GM18511 (cell line): ENCODE data around the gene COL17A1.

Experiments
- ATAC-seq: cut with Tn5 transposase; IDR thresholded peaks from one replicate; pipeline ENCODE4 v1.9.1; 2021; ENCODE audit warnings: mild to moderate bottlenecking, moderate library complexity; ENCODE audit not compliant: unreplicated experiment

COL17A1 gene

GRCh38 chr10:104053201-104053600 lies 32.5 kb downstream of the COL17A1 start:
- ATAC-seq: no peak

DNA sequence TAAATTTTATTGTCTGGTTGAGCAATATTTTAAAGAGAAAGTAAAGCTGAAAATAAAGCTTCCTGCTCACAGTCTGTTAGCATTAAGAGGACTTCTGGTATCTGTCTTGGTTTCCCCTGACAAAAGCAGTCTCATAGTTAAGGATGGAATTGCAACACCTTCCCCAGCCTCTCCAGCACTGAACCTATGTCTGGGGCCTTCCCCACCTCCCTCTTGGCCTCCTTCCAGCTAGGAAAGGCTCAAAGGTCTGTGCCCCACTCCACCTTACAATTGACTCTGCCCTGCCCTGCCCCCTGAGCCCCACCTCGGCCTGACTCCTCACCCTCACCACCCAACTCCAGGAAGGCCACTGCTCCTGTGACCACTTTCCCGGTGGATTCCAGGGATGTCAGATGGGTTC lies 33.2 kb downstream of the COL17A1 start:
- no peak for ATAC-seq

DNA sequence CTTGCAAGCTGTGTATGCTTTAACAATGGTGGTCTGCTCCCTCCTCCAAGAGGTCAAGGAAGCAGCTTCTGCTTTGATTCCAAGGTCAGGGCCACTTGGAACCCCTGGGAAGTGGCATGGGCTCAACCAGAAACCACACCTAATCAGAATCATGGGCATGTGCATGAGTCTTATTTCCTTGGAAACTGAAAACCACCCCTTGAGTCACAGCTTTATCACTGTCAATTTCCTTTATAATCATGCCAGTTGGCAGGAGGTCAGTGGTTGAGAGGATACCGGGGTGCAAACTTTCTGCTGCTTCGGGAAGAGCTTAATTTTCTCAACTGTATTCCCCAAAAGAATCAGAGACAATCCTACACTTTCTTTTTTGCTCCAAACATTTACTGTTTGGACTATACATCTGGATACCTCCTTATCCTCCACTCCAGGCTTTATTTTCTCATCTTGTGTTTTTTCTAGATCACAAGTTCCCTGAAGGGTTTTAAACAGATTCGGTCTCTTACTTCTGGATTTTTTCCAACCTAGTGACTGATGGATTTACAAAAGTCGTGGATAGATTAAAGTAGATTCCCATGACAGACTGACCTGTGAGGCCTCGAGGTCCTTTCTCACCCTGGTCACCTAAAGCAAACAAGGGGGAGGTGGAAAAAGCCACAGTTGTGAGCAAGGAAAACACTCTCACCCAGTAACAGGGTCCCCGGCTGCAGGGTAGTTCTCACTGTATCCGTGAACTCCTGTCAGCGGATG lies 36.0 kb downstream of the COL17A1 start:
- no peak for ATAC-seq

- ATAC-seq: no peak
Observed at GRCh38 chr10:104046651-104047050, 39.0 kb downstream of the COL17A1 start.

DNA sequence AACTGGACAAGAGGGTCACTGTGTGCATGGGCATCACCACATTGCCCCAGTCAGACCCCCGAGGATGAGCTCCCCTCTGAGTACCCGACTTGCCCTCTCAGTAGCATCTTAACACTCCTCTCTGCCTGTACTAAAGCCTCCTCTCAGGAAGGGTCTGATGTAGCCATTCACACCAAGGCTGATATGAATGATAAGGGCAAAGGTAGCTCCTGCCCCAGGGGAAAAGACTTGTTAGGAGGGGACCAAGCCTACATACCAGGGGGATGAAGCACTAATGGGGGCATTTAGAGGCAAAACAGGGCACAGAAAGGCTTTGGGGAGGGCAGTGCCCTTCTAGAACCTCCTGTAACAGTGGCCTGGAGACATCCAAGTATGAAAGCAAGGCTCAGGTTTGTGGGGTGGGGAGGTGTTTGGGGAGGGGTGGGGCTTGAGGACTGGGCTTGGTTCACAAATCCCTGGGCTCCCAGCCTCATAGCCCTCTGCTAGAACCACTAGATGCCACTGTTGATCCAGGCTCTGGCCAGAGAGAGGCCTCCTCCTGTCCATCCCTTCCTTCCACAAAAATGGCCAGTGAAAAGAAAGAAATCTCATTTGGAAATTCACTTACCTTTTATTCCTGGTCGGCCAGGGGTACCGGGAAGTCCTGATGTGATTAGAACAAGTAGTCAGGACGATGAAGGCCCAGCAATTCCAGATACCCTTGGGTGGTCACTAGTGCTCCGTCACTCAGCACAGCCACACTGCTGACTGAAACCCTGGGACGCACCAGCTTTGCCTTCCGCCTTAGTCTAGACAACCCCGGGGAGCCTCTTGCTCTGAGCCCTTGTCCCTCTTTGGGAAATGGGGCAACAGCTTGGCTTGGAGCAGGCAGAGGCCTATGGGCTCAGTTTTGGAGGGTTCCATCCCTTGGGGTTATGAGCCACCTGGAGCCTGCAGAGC lies 40.3 kb downstream of the COL17A1 start:
- ATAC-seq: no peak

DNA sequence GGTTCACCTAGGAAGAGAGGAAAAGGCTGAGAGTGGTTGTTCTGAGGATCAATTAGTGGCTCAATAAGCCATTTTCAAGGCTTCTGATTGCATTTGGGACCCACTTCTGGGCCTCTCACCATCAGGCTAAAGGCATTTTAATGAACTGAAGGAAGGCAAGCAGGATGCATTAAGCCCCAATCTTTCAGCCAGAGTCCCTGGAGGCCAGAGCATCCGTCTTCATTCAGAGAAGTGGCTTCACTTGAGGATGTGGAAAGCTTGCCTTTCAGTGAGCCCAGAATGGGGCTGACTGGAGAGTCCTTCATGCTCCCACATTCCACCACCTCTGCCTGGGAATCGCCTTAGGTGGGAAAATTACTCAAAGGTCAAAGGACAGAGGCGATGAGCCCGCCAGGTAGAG lies 41.8 kb downstream of the COL17A1 start:
- no peak for ATAC-seq

DNA sequence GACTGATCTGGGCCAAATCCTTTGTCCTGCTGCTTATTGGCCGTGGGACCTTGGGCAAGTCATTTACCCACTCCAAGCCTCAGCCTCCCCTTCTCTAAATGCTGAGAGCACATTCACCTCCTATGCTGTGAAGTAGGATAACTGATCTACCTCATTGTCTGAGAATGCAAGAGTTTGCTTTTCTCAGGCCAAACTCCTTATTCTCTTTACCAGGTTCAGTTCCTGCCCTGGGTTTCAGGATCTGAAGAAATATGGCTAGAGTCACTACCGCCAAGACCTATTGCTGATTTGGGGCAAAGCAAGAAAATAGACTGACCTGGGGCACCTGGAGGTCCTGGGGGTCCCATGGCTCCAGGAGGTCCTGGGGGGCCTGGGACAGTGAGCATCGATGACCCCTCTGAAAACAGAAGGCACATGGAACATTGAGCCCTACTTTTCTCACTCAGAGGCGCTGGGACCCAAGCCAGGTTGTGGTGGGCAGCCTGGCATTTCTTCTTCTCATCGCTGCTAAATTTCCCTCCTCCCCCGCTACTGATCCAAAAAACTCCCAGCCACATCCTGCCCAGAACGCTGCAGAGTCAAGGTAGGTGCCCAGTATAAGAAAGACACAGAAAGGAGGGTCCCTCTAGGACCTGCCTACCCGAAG lies 42.4 kb downstream of the COL17A1 start:
- ATAC-seq: peak; percentile 74

DNA sequence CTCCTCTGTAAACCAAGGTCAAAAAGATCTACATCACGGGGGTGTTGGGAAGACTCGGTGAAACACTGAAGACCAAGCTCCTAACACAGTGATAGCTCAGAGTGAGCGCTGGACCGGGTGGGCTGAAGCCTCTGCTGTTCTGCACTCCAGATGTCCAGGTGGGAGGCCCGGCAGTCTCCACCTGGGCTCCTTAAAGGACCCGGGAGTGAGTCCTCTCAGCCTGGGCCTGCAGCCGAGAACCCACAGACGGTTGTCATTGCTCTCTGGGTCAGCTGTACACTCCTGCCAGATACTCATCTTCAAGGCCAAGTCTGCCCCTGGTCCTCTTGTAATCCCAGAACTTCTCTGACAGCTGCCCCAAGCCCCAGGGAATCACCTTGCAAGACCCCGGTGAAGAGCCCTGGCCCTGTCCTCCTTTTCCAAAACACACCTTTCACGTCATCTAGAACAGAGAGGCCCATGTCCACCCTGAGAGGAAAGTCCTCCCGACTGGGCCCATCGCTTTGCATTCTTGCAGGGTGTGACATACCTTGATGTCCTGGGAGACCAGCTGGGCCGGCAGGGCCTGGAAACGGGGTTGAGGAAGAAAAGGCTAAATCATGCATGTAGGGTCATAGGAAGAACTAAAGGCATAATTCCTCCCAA lies 43.7 kb downstream of the COL17A1 start:
- ATAC-seq: no peak

GRCh38 chr10:104040862-104041789 lies 44.6 kb downstream of the COL17A1 start:
- no peak for ATAC-seq

DNA sequence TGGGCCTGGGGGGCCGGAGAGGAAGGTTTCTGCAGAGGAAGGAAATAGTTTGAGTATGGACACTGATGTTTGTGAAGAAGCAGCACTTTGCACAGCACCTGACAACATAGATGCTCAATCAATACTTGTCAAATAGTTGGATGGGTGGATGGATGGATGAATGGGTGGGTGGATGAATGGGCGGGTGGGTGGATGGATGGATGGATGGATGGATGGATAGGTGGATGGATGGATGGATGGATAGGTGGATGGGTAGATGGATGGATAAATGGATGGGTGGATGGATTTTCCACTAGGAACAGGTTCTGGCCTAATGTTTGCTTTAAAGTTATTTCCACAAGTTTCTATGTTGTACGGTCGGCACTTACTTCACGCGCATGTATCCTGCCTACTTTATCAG lies 45.3 kb downstream of the COL17A1 start:
- ATAC-seq: no peak

DNA sequence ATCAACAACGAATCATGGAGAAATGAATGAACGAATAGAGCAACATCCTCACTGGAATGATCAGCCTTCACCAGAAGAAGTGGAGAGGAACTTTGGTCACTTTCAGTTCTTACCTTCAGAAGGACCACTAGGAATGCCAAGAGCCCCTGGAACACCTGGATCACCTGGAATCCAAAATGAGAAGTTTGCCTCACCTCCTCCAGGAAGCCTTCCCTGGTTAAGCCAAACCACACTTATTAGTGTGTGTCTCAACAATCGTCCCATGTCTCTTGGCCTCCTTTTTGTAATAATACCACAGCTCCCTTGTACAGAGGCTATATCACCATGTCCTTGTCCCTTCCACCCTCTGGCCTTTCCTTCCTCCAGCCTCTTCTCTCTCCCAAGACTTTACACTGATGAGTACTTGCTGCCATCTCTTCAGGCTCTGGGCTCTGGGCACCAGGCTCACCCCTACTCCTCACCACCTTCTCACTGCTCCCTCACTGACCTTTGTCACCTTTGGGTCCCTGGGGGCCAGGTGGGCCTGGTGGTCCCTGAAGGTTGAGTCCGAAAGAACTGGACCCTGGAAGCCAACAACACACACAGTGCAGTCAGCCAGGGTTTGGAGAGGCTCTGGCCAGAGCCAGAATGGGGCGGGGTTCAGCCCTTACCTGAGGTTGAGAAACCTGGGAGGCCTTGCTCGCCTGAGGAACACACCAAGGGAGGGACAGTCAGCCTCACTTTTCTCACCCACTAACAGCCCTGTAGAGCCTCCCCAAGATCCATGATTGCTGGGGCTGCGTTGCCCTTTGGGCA lies 46.5 kb downstream of the COL17A1 start:
- no peak for ATAC-seq

GRCh38 chr10:104038537-104038936 lies 47.1 kb downstream of the COL17A1 start:
- no peak for ATAC-seq

- no peak for ATAC-seq
Observed at GRCh38 chr10:104037261-104037951, 48.3 kb downstream of the COL17A1 start.

GRCh38 chr10:104036518-104037260 lies 49.0 kb downstream of the COL17A1 start:
- ATAC-seq: no peak

GRCh38 chr10:104036069-104036384 lies 49.7 kb downstream of the COL17A1 start:
- ATAC-seq: no peak

- no peak for ATAC-seq
Observed at GRCh38 chr10:104035194-104036068, 50.2 kb downstream of the COL17A1 start.
